HG03469 (cell line): ENCODE measurements around the gene ATP5PB.

Experiments
- ATAC-seq: cut with Tn5 transposase; IDR thresholded peaks from one replicate; pipeline ENCODE4 v1.9.1; 2021; ENCODE audit warnings: mild to moderate bottlenecking, moderate library complexity, moderate number of reproducible peaks; ENCODE audit not compliant: unreplicated experiment

The ATP5PB gene

GRCh38 chr1:111474106-111474505 is 24.8 kb downstream of the ATP5PB start:
- no peak for ATAC-seq

- ATAC-seq = no peak
Observed at GRCh38 chr1:111474521-111474920, 25.3 kb downstream of the ATP5PB start.

GRCh38 chr1:111475701-111476100 is 26.4 kb downstream of the ATP5PB start:
- ATAC-seq = peak; percentile 38

GRCh38 chr1:111476214-111476613 is 26.9 kb downstream of the ATP5PB start:
- ATAC-seq = no peak

GRCh38 chr1:111476761-111477309 is 27.6 kb downstream of the ATP5PB start:
- no peak for ATAC-seq

GRCh38 chr1:111480674-111481073 is 31.4 kb downstream of the ATP5PB start:
- no peak for ATAC-seq

GRCh38 chr1:111481387-111482221 is 32.3 kb downstream of the ATP5PB start:
- no peak for ATAC-seq

- ATAC-seq = no peak
Observed at GRCh38 chr1:111483166-111483565, 33.9 kb downstream of the ATP5PB start.

- no peak for ATAC-seq
Observed at GRCh38 chr1:111483876-111484275, 34.6 kb downstream of the ATP5PB start.

GRCh38 chr1:111484391-111485026 is 35.2 kb downstream of the ATP5PB start:
- no peak for ATAC-seq

GRCh38 chr1:111486431-111486830 is 37.2 kb downstream of the ATP5PB start:
- ATAC-seq = no peak

GRCh38 chr1:111487133-111487532 is 37.9 kb downstream of the ATP5PB start:
- ATAC-seq = no peak

- no peak for ATAC-seq
Observed at GRCh38 chr1:111488669-111489068, 39.4 kb downstream of the ATP5PB start.

- ATAC-seq = no peak
Observed at GRCh38 chr1:111489604-111490003, 40.3 kb downstream of the ATP5PB start.

GRCh38 chr1:111490220-111490619 is 41.0 kb downstream of the ATP5PB start:
- no peak for ATAC-seq

- ATAC-seq = no peak
Observed at GRCh38 chr1:111491070-111491469, 41.8 kb downstream of the ATP5PB start.

GRCh38 chr1:111496398-111496797 is 47.1 kb downstream of the ATP5PB start:
- ATAC-seq = no peak

GRCh38 chr1:111497592-111497991 is 48.3 kb downstream of the ATP5PB start:
- no peak for ATAC-seq

- no peak for ATAC-seq
Observed at GRCh38 chr1:111499026-111499785, 49.9 kb downstream of the ATP5PB start.

GRCh38 chr1:111501645-111502044 is 52.4 kb downstream of the ATP5PB start:
- no peak for ATAC-seq

GRCh38 chr1:111503585-111504060 is 54.4 kb downstream of the ATP5PB start, which contains the start of the genes ADORA3 and TMIGD3:
Gene ADORA3, minus strand, starts transcription at chr1:111503633. Its CDS starts 279 bp downstream, at chr1:111503354.
Gene TMIGD3, minus strand, starts transcription at chr1:111503633. Its CDS starts 279 bp downstream, at chr1:111503354.
- no peak for ATAC-seq
